ENCODE results near the gene MEDAG.

GRCh38 chr13:30936971-30937370 is 30.9 kb downstream of the MEDAG start:
- TF ChIP-seq POLR2A (IDR thresholded peaks at IDR 0.05), result no peak
- TF ChIP-seq CTCF (IDR thresholded peaks at IDR 0.05), result no peak
